Left lung (tissue), 10 donors: Measurements from ENCODE around the gene CAMK2D. TPM values are rescaled to one million over a fixed set of nuclear protein-coding genes. Genes with fewer than 3 reads are reported as not detected.

Experiments
- ATAC-seq: fragments of 200-7000 bp; cut with Tn5 transposase; one replicate; pipeline ENCODE4 v1.9.1; 2020; ENCODE audit warnings: moderate library complexity
- DNase-seq, 4 donors: peaks; one replicate each; pipeline ENCODE4 v3.0.0-alpha.2; 2013 to 2020
- H3K27ac ChIP-seq, 2 donors: fragments of 200-600 bp; sonication (generic) in 1 of 2; one replicate each; pipeline versions ENCODE4 v1.5.0 to v1.8.0; 2020 to 2021
- H3K27me3 ChIP-seq, 2 donors: fragments of 200-600 bp; sonication (generic) in 1 of 2; one replicate each; pipeline versions ENCODE4 v1.5.0 to v1.8.0; 2020 to 2021
- H3K36me3 ChIP-seq, 2 donors: fragments of 200-600 bp; sonication (generic) in 1 of 2; one replicate each; pipeline versions ENCODE4 v1.5.0 to v1.8.0; 2020 to 2021
- H3K4me1 ChIP-seq, 2 donors: fragments of 200-600 bp; one replicate each; pipeline ENCODE4 v1.8.0; 2021
- H3K4me3 ChIP-seq, 2 donors: fragments of 200-600 bp; sonication (generic) in 1 of 2; one replicate each; pipeline versions ENCODE4 v1.5.0 to v1.8.0; 2020 to 2021; ENCODE audit warnings: mild to moderate bottlenecking in 1 of 2
- H3K9me3 ChIP-seq, 2 donors: fragments of 200-600 bp; sonication (generic) in 1 of 2; one replicate each; pipeline versions ENCODE4 v1.5.0 to v1.8.0; 2020 to 2021
- CTCF ChIP-seq, 2 donors: fragments of 200-600 bp; sonication (generic) in 1 of 2; IDR thresholded peaks; one replicate each; pipeline versions ENCODE4 v1.5.0 to v1.8.0; 2021; ENCODE audit warnings: antibody characterized with exemption in 2 of 2
- intact Hi-C, 2 donors: fragments of 100-400 bp; cut with DNase I; formaldehyde crosslinking; loops; one replicate each; pipeline versions ENCODE4 v1.11.2 to v1.14.2; 2022
- polyA plus RNA-seq, 6 donors: library from polyadenylated mRNA; unstranded; fragments of 120-200 nt; gene quantifications; one replicate each; pipeline ENCODE4 v1.2.1, GENCODE V29; 2013; ENCODE audit not compliant: insufficient read length in 6 of 6
- total RNA-seq, 2 donors: library from RNA; stranded (reverse); fragmentation: NEBNext Ultra II Directional; extraction: Animal tissue kit (Norgen Biotek cat#: 25700); gene quantifications; one replicate each; pipeline ENCODE4 v1.2.1, GENCODE V29; 2021
- donor health status: DM: no; HTN: yes; CAD: no.
- donor health status: DM: no; HTN: no; CAD: no.

Gene CAMK2D
- total and polyA plus RNA-seq, 8 donors = 50.3 to 93.2 (median 68.4) TPM

GRCh38 chr4:113445286-113445685 is 316.3 kb downstream of the CAMK2D start:
- H3K9me3 ChIP-seq = peaks cover 0 to 2% of the 10 kb centered on the region in 2 donors
- DNase-seq (peak in 3 of 4 donors; percentile 40 to 73 (median 62)), ATAC-seq (peak; percentile 72)
- no peaks in the 10 kb centered on the region for H3K27me3 ChIP-seq
- peak overlapping the region; percentile 48 to 58 for H3K27ac ChIP-seq
- intact Hi-C loops = no loop called here
- H3K36me3 ChIP-seq = no peaks in the 10 kb centered on the region
- peaks cover 7 to 23% of the 10 kb centered on the region in 2 donors for H3K4me1 ChIP-seq
- no peak overlapping the region for H3K4me3 ChIP-seq
- no peak for TF ChIP-seq CTCF (IDR thresholded peaks at IDR 0.05)

GRCh38 chr4:113444386-113444785 is 317.2 kb downstream of the CAMK2D start:
- intact Hi-C loops = no loop called here
- Histone ChIP-seq H3K4me3 (no peak overlapping the region), H3K36me3 (no peaks in the 10 kb centered on the region), H3K9me3 (peaks cover 0 to 2% of the 10 kb centered on the region in 2 donors), H3K27me3 (no peaks in the 10 kb centered on the region), H3K27ac (peak overlapping the region; percentile 48 to 58), H3K4me1 (peaks cover 7 to 23% of the 10 kb centered on the region in 2 donors)
- DNase-seq (no peak), ATAC-seq (no peak)
- no peak for TF ChIP-seq CTCF (IDR thresholded peaks at IDR 0.05)

GRCh38 chr4:113442826-113443225 is 318.7 kb downstream of the CAMK2D start:
- TF ChIP-seq CTCF (IDR thresholded peaks at IDR 0.05) = no peak
- Histone ChIP-seq H3K36me3 (no peaks in the 10 kb centered on the region), H3K27me3 (no peaks in the 10 kb centered on the region), H3K9me3 (peaks cover 0 to 2% of the 10 kb centered on the region in 2 donors), H3K27ac (no peak overlapping the region), H3K4me1 (peaks cover 7 to 13% of the 10 kb centered on the region in 2 donors), H3K4me3 (no peak overlapping the region)
- no peak for ATAC-seq
- DNase-seq = no peak
- intact Hi-C loops = no loop called here

GRCh38 chr4:113440371-113440770 is 321.2 kb downstream of the CAMK2D start:
- Histone ChIP-seq H3K27me3 (no peaks in the 10 kb centered on the region), H3K4me1 (peaks cover 10 to 17% of the 10 kb centered on the region in 2 donors), H3K36me3 (no peaks in the 10 kb centered on the region), H3K4me3 (no peak overlapping the region), H3K9me3 (no peaks in the 10 kb centered on the region), H3K27ac (no peak overlapping the region)
- TF ChIP-seq CTCF (IDR thresholded peaks at IDR 0.05) = no peak
- DNase-seq = no peak
- ATAC-seq = no peak
- intact Hi-C loops = no loop called here

- no peaks in the 10 kb centered on the region for H3K36me3 ChIP-seq
Measured at GRCh38 chr4:113438596-113438995, 322.9 kb downstream of the CAMK2D start.

More at GRCh38 chr4:113438596-113438995, 322.9 kb downstream of the CAMK2D start:
- Histone ChIP-seq H3K9me3 (no peaks in the 10 kb centered on the region), H3K4me3 (no peak overlapping the region), H3K4me1 (peaks cover 3 to 8% of the 10 kb centered on the region in 2 donors), H3K27me3 (no peaks in the 10 kb centered on the region), H3K27ac (no peak overlapping the region)
- ATAC-seq (no peak), DNase-seq (no peak)
- no peak for TF ChIP-seq CTCF (IDR thresholded peaks at IDR 0.05)
- intact Hi-C loops = no loop called here
